ENCODE data around the gene UBE2R2.
"Not testable (repeated sequence)": the region's sequence is repeated elsewhere in the genome, so short reads cannot be mapped to it uniquely, and the experiment has no call there.

Gene UBE2R2

GRCh38 chr9:33799928-33800704, 16.8 kb upstream of the UBE2R2 start:
- no peak for DNase-seq

- DNase-seq = no peak
Observed at GRCh38 chr9:33800886-33801285, 16.1 kb upstream of the UBE2R2 start.

GRCh38 chr9:33801943-33802500, 14.9 kb upstream of the UBE2R2 start:
- DNase-seq = not testable (repeated sequence)

DNA sequence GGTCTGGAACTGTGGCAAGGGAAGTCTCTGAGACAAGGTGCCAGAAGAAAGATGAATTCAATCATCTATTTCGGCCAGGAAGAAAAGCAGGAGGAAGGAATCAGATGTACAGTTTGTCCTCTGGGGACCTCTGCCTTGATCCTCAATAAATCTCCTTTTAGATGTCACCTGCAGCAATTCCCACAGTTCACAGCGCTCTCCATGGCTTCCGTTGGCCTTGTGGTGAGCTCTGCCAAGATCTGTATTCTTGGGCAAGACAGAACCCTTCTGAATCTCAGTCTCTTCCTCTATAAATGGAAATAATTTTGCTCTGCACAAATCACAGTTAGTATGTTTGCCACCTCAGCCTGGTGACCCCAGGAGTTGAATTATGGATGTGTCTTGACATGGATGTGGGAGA, 12.8 kb upstream of the UBE2R2 start:
- DNase-seq = not testable (repeated sequence)

- DNase-seq = not testable (repeated sequence)
Observed at GRCh38 chr9:33807156-33807555, 9.8 kb upstream of the UBE2R2 start.

- not testable (repeated sequence) for DNase-seq
Observed at GRCh38 chr9:33808979-33809322, 8.0 kb upstream of the UBE2R2 start.

DNA sequence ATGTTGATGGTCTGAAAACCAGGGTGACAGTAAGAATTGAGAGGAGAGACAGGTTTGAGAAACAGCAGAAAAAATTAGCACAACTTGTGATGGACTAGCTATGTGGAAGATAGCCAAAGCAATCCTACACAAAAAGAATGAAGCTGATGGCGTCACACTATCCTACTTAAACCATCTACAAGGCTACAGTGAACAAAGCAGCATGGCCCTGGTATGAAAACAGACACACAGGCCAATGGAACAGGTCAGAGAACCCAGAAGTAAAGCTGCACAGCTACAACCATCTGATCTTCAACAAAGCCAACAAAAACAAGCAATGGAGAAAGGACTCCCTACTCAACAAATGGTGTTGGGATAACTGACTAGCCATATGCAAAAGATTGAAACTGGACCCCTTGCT, 7.5 kb upstream of the UBE2R2 start:
- no peak for DNase-seq

GRCh38 chr9:33813712-33814641, 3.0 kb upstream of the UBE2R2 start:
- no peak for DNase-seq

GRCh38 chr9:33815781-33816180, 1.2 kb upstream of the UBE2R2 start:
- DNase-seq = no peak

- DNase-seq = peak; percentile 64
Observed at GRCh38 chr9:33817327-33818166, 587 bp downstream of the UBE2R2 start.

- DNase-seq = no peak
Observed at GRCh38 chr9:33818167-33818846, 1.3 kb downstream of the UBE2R2 start.

- no peak for DNase-seq
Observed at GRCh38 chr9:33818847-33819500, 2.0 kb downstream of the UBE2R2 start.

GRCh38 chr9:33820231-33820745, 3.3 kb downstream of the UBE2R2 start:
- no peak for DNase-seq

- DNase-seq = no peak
Observed at GRCh38 chr9:33823801-33824200, 6.8 kb downstream of the UBE2R2 start.

DNA sequence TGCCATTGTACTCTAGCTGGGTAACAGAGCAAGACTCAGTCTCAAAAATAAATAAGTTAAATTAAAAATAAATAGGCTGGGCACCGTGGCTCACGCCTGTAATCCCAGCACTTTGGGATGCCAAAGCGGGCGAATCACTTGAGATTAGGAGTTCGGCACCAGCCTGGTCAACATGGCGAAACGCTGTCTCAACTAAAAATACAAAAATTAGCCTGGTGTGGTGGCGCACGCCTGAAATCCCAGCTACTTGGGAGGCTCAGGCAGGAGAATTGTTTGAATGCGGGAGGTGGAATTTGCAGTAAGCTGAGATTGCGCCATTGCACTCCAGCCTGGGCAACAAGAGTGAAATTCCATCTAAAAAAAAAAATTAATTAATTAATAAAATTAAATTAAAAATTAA, 10.3 kb downstream of the UBE2R2 start:
- DNase-seq = not testable (repeated sequence)

DNA sequence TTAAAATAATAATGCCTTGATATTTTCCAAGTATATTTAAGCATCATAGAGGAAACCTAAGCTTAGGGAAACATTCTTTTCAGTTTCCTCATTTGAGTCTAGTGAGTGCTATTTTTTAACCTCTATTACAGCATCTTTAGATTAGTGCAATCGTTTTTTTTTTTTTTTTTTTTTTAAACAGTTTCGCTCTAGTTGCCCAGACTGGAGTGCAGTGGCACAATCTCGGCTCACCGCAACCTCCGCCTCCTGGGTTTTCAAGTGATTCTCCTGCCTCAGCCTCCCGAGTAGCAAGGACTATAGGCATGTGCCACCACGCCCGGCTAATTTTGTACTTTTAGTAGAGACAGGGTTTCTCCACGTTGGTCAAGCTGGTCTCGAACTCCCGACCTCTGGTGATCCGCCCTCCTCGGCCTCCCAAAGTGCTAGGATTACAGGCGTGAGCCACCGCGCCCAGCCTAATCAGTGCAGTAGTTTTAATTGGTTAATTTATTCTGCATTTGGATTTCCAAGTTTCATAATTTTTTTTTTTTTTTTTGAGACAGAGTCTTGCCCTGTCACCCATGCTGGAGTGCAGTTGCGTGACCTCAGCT, 12.8 kb downstream of the UBE2R2 start:
- not testable (repeated sequence) for DNase-seq

DNA sequence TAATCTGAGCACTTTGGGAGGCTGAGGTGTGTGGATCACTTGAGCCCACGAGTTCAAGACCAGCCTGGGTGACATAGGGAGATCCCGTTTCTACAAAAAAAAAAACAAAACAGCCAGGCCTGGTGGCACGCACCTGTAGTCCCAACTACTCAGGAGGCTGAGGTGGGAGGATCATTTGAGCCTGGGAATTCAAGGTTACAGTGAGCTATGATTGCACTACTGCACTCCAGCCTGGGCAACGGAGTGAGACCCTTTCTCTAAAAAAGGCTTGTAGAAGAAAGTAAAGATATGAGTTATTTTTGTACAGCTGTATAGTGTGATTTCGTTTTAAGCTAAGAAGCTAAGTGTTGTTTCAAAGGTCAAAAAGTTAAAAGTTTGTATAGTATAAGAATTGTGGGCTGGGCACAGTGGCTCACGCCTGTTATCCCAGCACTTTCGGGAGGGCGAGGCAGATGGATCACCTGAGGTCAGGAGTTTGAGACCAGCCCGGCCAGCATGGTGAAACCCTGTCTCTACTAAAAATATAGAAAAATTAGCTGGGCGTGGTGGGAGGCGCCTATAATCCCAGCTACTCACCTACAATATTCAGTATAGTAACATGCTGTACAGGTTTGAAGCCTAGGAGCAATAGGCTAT, 18.8 kb downstream of the UBE2R2 start:
- DNase-seq = no peak

DNA sequence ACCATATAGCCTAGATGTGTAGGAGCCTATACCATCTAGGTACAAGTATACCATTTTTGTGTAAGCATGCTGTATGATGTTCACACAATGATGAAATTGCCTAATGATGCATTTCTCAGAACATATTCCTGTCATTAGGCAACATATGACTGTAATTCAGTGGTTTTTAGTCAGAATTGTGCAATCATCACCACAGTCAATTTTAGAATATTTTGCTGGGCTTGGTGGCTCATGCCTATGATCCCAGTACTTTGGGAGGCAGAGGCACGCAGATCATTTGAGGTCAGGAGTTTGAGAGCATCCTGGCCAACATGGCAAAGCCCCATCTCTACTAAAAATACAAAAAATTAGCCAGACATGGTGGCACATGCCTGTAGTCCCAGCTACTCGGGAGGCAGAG, 19.3 kb downstream of the UBE2R2 start:
- not testable (repeated sequence) for DNase-seq

GRCh38 chr9:33837138-33837537, 20.2 kb downstream of the UBE2R2 start:
- DNase-seq = no peak

DNA sequence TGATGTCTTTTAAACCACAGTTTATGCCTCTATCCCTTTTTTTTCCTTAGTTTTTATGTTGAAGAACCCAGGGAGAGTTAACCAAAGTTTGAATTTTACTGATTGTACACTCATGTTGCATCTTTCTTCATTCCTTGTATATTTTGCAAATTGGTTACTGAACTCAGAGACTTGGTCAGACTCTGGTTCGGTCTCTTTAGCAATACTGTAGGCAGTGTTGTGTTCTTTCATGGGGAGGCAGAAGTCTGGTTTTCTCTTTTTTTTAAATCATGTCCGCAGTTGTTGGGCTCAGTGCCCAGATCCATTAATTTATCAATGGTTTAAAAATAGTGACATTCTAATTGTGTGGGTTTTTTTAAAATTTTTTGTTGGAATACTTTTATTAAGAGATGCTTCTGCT, 23.4 kb downstream of the UBE2R2 start:
- DNase-seq = no peak
